Suprapubic skin (tissue), 4 donors: ENCODE data around the gene ZNF653. TPM values are rescaled to one million over a fixed set of nuclear protein-coding genes. Genes with fewer than 3 reads are reported as not detected.
A peak's percentile ranks its signal among the peaks of the same experiment; 100 is the strongest.

Experiments used
- DNase-seq, 2 donors: peaks; one replicate each; pipeline ENCODE4 v3.0.0-alpha.2; 2019; ENCODE audit warnings: low spot score in 2 of 2
- H3K27ac ChIP-seq: fragments of 200-600 bp; sonication (generic); one replicate; pipeline ENCODE4 v1.5.1; 2019
- H3K27me3 ChIP-seq: fragments of 200-600 bp; sonication (generic); one replicate; pipeline ENCODE4 v1.5.1; 2019
- H3K36me3 ChIP-seq: fragments of 200-600 bp; sonication (generic); one replicate; pipeline ENCODE4 v1.5.1; 2019
- H3K4me1 ChIP-seq: fragments of 200-600 bp; sonication (generic); one replicate; pipeline ENCODE4 v1.5.1; 2019
- H3K4me3 ChIP-seq: fragments of 200-600 bp; sonication (generic); one replicate; pipeline ENCODE4 v1.5.1; 2019; ENCODE audit warnings: mild to moderate bottlenecking
- H3K9me3 ChIP-seq: fragments of 200-600 bp; sonication (generic); one replicate; pipeline ENCODE4 v1.5.1; 2019
- CTCF ChIP-seq, 2 donors: fragments of 200-600 bp in 1 of 2; fragments of 450-650 bp in 1 of 2; sonication (generic) in 1 of 2; IDR thresholded peaks; one replicate each; pipeline ENCODE4 v1.5.1; 2016 to 2019; ENCODE audit warnings: antibody characterized with exemption in 2 of 2, mild to moderate bottlenecking in 1 of 2, moderate library complexity in 1 of 2
- EP300 ChIP-seq: sonication (generic); formaldehyde crosslinking; IDR thresholded peaks from one replicate; pipeline ENCODE4 v1.6.1; 2017; ENCODE audit warnings: antibody characterized with exemption
- POLR2A ChIP-seq, 2 donors: fragments of 450-650 bp; IDR thresholded peaks; one replicate each; pipeline ENCODE4 v1.6.1; 2017; ENCODE audit warnings: antibody characterized with exemption in 2 of 2, mild to moderate bottlenecking in 2 of 2, moderate library complexity in 2 of 2
- POLR2AphosphoS5 ChIP-seq, 3 donors: sonication (generic); formaldehyde crosslinking; IDR thresholded peaks; one replicate each; pipeline ENCODE4 v1.6.1; 2017; ENCODE audit warnings: antibody characterized with exemption in 3 of 3
- WGBS: methylation state at CpG from one replicate; pipeline ENCODE4 v1.1.5; 2018; 5-methylcytosine and 5-hydroxymethylcytosine counted together
- total RNA-seq, 4 donors: library from RNA; depleted of rRNA; stranded (reverse); fragments of >200 nt; gene quantifications; one replicate each; pipeline ENCODE4 v1.1.0, GENCODE V29; 2016

The ZNF653 gene
- total RNA-seq, 4 donors from 2014 or later: 10.1 to 19.1 (median 11.8) TPM

GRCh38 chr19:11505032-11505503 is 571 bp downstream of the ZNF653 start:
- no peaks in the 10 kb centered on the region for H3K9me3 ChIP-seq
- peaks cover 14% of the 10 kb centered on the region for H3K4me1 ChIP-seq
- peak; percentile 98 for DNase-seq
- TF ChIP-seq CTCF (IDR thresholded peaks at IDR 0.05): no peak
- TF ChIP-seq POLR2A (IDR thresholded peaks at IDR 0.05): no peak
- no peak for TF ChIP-seq POLR2AphosphoS5 (IDR thresholded peaks at IDR 0.05)
- TF ChIP-seq EP300: no peak
- no peaks in the 10 kb centered on the region for H3K36me3 ChIP-seq
- no peaks in the 10 kb centered on the region for H3K27me3 ChIP-seq
- 2% methylated on average over 18 of the region's 33 CpGs for WGBS
- peak overlapping the region; percentile 97 for H3K27ac ChIP-seq
- H3K4me3 ChIP-seq: peak overlapping the region; percentile 100

- Histone ChIP-seq H3K36me3 (no peaks in the 10 kb centered on the region), H3K27ac (peak overlapping the region; percentile 97), H3K27me3 (no peaks in the 10 kb centered on the region), H3K9me3 (no peaks in the 10 kb centered on the region), H3K4me1 (peaks cover 14% of the 10 kb centered on the region), H3K4me3 (peak overlapping the region; percentile 100)
- no peak for DNase-seq
- TF ChIP-seq POLR2AphosphoS5 (IDR thresholded peaks at IDR 0.05) (no peak), EP300 (no peak), CTCF (IDR thresholded peaks at IDR 0.05) (no peak), POLR2A (IDR thresholded peaks at IDR 0.05) (no peak)
- 38% methylated on average over 7 of the region's 7 CpGs for WGBS
Observed at GRCh38 chr19:11504502-11505031, 1.1 kb downstream of the ZNF653 start.

- H3K4me3 ChIP-seq: no peak overlapping the region
- WGBS: 83% methylated on average over 7 of the region's 7 CpGs
- H3K9me3 ChIP-seq: no peaks in the 10 kb centered on the region
- H3K36me3 ChIP-seq: peaks cover 25% of the 10 kb centered on the region
- no peak for TF ChIP-seq POLR2AphosphoS5 (IDR thresholded peaks at IDR 0.05)
- TF ChIP-seq EP300: no peak
- no peak for TF ChIP-seq CTCF (IDR thresholded peaks at IDR 0.05)
- peaks cover 5% of the 10 kb centered on the region for H3K4me1 ChIP-seq
- DNase-seq: no peak
- no peak overlapping the region for H3K27ac ChIP-seq
- no peaks in the 10 kb centered on the region for H3K27me3 ChIP-seq
Observed at GRCh38 chr19:11499890-11500420, 5.7 kb downstream of the ZNF653 start.

- H3K4me1 ChIP-seq: no peaks in the 10 kb centered on the region
- H3K9me3 ChIP-seq: no peaks in the 10 kb centered on the region
- peaks cover 32% of the 10 kb centered on the region for H3K36me3 ChIP-seq
- 98% methylated on average over 6 of the region's 6 CpGs for WGBS
- H3K4me3 ChIP-seq: no peak overlapping the region
- H3K27me3 ChIP-seq: no peaks in the 10 kb centered on the region
- H3K27ac ChIP-seq: no peak overlapping the region
- DNase-seq: no peak
- no peak for TF ChIP-seq POLR2AphosphoS5 (IDR thresholded peaks at IDR 0.05)
- no peak for TF ChIP-seq POLR2A (IDR thresholded peaks at IDR 0.05)
- TF ChIP-seq CTCF (IDR thresholded peaks at IDR 0.05): no peak
Observed at GRCh38 chr19:11499220-11499726, 6.4 kb downstream of the ZNF653 start.

- WGBS: 72% methylated on average over 17 of the region's 17 CpGs
- no peak for DNase-seq
- Histone ChIP-seq H3K4me3 (no peak overlapping the region), H3K4me1 (no peaks in the 10 kb centered on the region), H3K9me3 (no peaks in the 10 kb centered on the region), H3K36me3 (peaks cover 45% of the 10 kb centered on the region), H3K27me3 (no peaks in the 10 kb centered on the region), H3K27ac (no peak overlapping the region)
- TF ChIP-seq CTCF (IDR thresholded peaks at IDR 0.05) (peak; percentile 15 to 55), POLR2A (IDR thresholded peaks at IDR 0.05) (no peak)
Observed at GRCh38 chr19:11496391-11497163, 9.1 kb downstream of the ZNF653 start.
